Left ventricle myocardium inferior (tissue), 1 donor: ENCODE measurements around the gene RFTN1. TPM values are rescaled to one million over a fixed set of nuclear protein-coding genes. Genes with fewer than 3 reads are reported as not detected.

ENCODE experiments used
- DNase-seq: peaks from one replicate; pipeline ENCODE4 v3.0.0-alpha.2; 2020
- H3K27ac ChIP-seq: fragments of 200-600 bp; replicated peaks from 2 replicates; pipeline ENCODE4 v1.8.0; 2021
- H3K27me3 ChIP-seq: fragments of 200-600 bp; 2 replicates; pipeline ENCODE4 v1.8.0; 2021; ENCODE audit warnings: low read depth
- H3K36me3 ChIP-seq: fragments of 200-600 bp; 2 replicates; pipeline ENCODE4 v1.8.0; 2021
- H3K4me1 ChIP-seq: fragments of 200-600 bp; 2 replicates; pipeline ENCODE4 v1.8.0; 2021
- H3K4me3 ChIP-seq: fragments of 200-600 bp; 2 replicates; pipeline ENCODE4 v1.8.0; 2021; ENCODE audit warnings: mild to moderate bottlenecking, moderate library complexity
- H3K9me3 ChIP-seq: fragments of 200-600 bp; replicated peaks from 2 replicates; pipeline ENCODE4 v1.8.0; 2021
- CTCF ChIP-seq: fragments of 200-600 bp; IDR thresholded peaks from 2 replicates; pipeline ENCODE4 v1.8.0; 2021; ENCODE audit warnings: antibody characterized with exemption, mild to moderate bottlenecking, borderline replicate concordance
- intact Hi-C: fragments of 100-400 bp; cut with micrococcal nuclease; formaldehyde crosslinking; loops from one replicate; pipeline ENCODE4 v1.11.0; 2022
- total RNA-seq: library from RNA; stranded (reverse); fragmentation: NEBNext Ultra II Directional; extraction: Animal tissue kit (Norgen Biotek cat#: 25700); gene quantifications from one replicate; pipeline ENCODE4 v1.2.1, GENCODE V29; 2021
- donor health status: DM: no; HTN: yes; CAD: no; lungs with severe emphysema.

Gene RFTN1
- total RNA-seq, 1 donor from 2014 or later: 22.9 TPM

GRCh38 chr3:16326724-16327349 lies 186.7 kb downstream of the RFTN1 start:
- intact Hi-C loops: no loop called here
- H3K36me3 ChIP-seq: peaks cover 75% of the 10 kb centered on the region
- H3K4me3 ChIP-seq: no peak overlapping the region
- peaks cover 7% of the 10 kb centered on the region for H3K9me3 ChIP-seq
- no peaks in the 10 kb centered on the region for H3K27me3 ChIP-seq
- DNase-seq: no peak
- no peak overlapping the region for H3K27ac ChIP-seq
- H3K4me1 ChIP-seq: peaks cover 14% of the 10 kb centered on the region
- no peak for TF ChIP-seq CTCF

DNA sequence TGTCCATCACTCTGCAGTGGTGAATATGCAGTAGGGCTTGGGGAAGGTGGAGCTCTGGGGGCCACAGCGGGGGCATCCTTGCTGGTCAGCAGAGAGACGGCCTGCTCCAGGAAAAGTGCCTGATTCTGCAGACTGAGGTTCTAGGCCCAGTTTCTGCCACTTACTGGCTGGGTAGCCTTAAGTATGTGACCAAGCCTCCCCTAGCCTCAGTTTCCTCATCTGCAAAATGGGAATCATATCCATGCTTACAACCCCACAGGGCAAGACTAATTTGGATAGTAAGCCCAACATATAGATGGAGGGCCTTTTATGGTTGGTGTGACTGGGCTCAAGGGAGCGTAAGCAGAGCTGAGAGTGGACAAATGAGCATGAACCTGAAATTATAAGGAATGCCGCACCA lies 187.6 kb downstream of the RFTN1 start:
- H3K36me3 ChIP-seq: peaks cover 76% of the 10 kb centered on the region
- peaks cover 16% of the 10 kb centered on the region for H3K4me1 ChIP-seq
- no peaks in the 10 kb centered on the region for H3K27me3 ChIP-seq
- no peak overlapping the region for H3K27ac ChIP-seq
- DNase-seq: no peak
- intact Hi-C loops: no loop called here
- H3K4me3 ChIP-seq: no peak overlapping the region
- H3K9me3 ChIP-seq: no peaks in the 10 kb centered on the region
- no peak for TF ChIP-seq CTCF

DNA sequence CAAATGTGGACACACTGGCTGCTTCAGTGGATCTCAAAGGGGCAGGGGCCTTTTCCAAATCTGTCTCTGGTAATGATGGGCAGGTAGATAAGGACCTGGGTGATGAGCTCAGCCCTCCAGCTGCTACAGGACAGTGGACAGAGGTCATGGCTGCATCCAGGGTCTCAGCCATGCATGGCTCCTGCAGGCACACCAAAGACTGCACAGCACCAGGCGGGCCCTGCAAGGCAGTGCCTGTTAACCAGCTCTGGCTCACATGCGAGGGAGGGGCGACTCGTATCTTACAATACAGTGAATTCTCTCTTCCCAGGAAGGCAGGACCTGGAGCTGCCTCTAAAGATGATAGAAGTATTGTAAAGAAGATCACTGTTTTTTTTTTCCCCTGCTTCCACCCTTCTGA lies 189.8 kb downstream of the RFTN1 start:
- intact Hi-C loops: no loop called here
- Histone ChIP-seq H3K4me3 (no peak overlapping the region), H3K27me3 (no peaks in the 10 kb centered on the region), H3K27ac (no peak overlapping the region), H3K9me3 (no peaks in the 10 kb centered on the region), H3K4me1 (peaks cover 16% of the 10 kb centered on the region), H3K36me3 (peaks cover 79% of the 10 kb centered on the region)
- TF ChIP-seq CTCF: no peak
- no peak for DNase-seq

GRCh38 chr3:16322189-16322588 lies 191.3 kb downstream of the RFTN1 start:
- no peak overlapping the region for H3K4me3 ChIP-seq
- intact Hi-C loops: no loop called here
- no peak overlapping the region for H3K27ac ChIP-seq
- no peak for TF ChIP-seq CTCF
- no peaks in the 10 kb centered on the region for H3K27me3 ChIP-seq
- DNase-seq: no peak
- H3K9me3 ChIP-seq: no peaks in the 10 kb centered on the region
- H3K4me1 ChIP-seq: peaks cover 17% of the 10 kb centered on the region
- peaks cover 82% of the 10 kb centered on the region for H3K36me3 ChIP-seq

DNA sequence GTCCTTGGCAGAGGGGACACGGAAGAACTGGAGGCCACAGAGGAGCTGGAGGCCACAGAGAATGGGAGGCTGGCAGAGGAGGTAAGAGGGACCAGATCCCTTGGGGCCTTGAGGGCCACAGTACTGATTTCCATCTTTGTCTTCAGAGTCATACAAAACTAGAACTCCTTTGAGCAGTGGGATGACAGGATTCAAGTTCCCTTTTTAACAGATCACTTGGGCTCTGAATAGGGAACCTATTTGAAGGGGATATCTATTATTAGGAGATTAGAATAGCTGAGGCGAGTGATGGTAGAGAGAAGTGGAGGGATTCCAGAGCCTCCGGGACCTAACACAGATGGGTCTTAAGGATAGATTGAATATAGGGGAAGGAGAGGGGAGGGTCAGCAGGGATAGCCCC lies 192.8 kb downstream of the RFTN1 start:
- Histone ChIP-seq H3K27me3 (no peaks in the 10 kb centered on the region), H3K27ac (no peak overlapping the region), H3K4me3 (no peak overlapping the region), H3K36me3 (peaks cover 89% of the 10 kb centered on the region), H3K9me3 (no peaks in the 10 kb centered on the region), H3K4me1 (peaks cover 17% of the 10 kb centered on the region)
- no peak for DNase-seq
- intact Hi-C loops: no loop called here
- TF ChIP-seq CTCF: no peak

- intact Hi-C loops: no loop called here
- H3K36me3 ChIP-seq: peaks cover 87% of the 10 kb centered on the region
- TF ChIP-seq CTCF: no peak
- no peaks in the 10 kb centered on the region for H3K27me3 ChIP-seq
- DNase-seq: no peak
- no peak overlapping the region for H3K4me3 ChIP-seq
- no peak overlapping the region for H3K27ac ChIP-seq
- H3K9me3 ChIP-seq: no peaks in the 10 kb centered on the region
- H3K4me1 ChIP-seq: peaks cover 17% of the 10 kb centered on the region
These were observed 193.8 kb downstream of the RFTN1 start for GRCh38 chr3:16319723-16320122.
